HFFc6 (cell line): ENCODE measurements around the gene NECTIN1. TPM values are rescaled to one million over a fixed set of nuclear protein-coding genes. Genes with fewer than 3 reads are reported as not detected.

Experiments used
- DNase-seq: peaks from one replicate; pipeline ENCODE4 v3.0.0-alpha.2; 2018
- H3K27ac Mint-ChIP-seq: 2 replicates; pipeline ENCODE4 v1.8.0; 2020; ENCODE audit warnings: mild to moderate bottlenecking, mixed read lengths
- H3K27me3 Mint-ChIP-seq: 2 replicates; pipeline ENCODE4 v1.8.0; 2021; ENCODE audit warnings: mild to moderate bottlenecking, moderate library complexity, mixed read lengths; ENCODE audit not compliant: insufficient read depth
- H3K36me3 Mint-ChIP-seq: 2 replicates; pipeline ENCODE4 v1.8.0; 2021; ENCODE audit warnings: low read depth, mixed read lengths
- H3K4me1 Mint-ChIP-seq: 2 replicates; pipeline ENCODE4 v1.8.0; 2020; ENCODE audit warnings: low read depth, mixed read lengths
- H3K4me3 Mint-ChIP-seq: 2 replicates; pipeline ENCODE4 v1.8.0; 2020; ENCODE audit warnings: mild to moderate bottlenecking, moderate library complexity, mixed read lengths
- H3K9me3 Mint-ChIP-seq: 2 replicates; pipeline ENCODE4 v1.8.0; 2020; ENCODE audit warnings: mild to moderate bottlenecking, mixed read lengths
- CTCF ChIP-seq: fragments of 200-600 bp; sonication (generic); IDR thresholded peaks from 2 replicates; pipeline ENCODE4 v1.5.0; 2021; ENCODE audit warnings: antibody characterized with exemption, mild to moderate bottlenecking
- total RNA-seq, 6 experiments: library from RNA; stranded (reverse); fragmentation: NEBNext Ultra II Directional; extraction: Animal tissue kit (Norgen Biotek cat#: 25700); gene quantifications; 2 replicates in 1 of 6; 3 replicates in 5 of 6; pipeline ENCODE4 v1.2.3, GENCODE V29; 2021

The NECTIN1 gene
- total RNA-seq, 6 experiments from 2014 or later, result 4.1 to 7.9 (median 6.6) TPM

- Mint-ChIP-seq H3K27me3 (peaks cover 29% of the 10 kb centered on the region), H3K36me3 (no peaks in the 10 kb centered on the region), H3K27ac (no peak overlapping the region), H3K9me3 (no peaks in the 10 kb centered on the region), H3K4me3 (no peak overlapping the region), H3K4me1 (peaks cover 18% of the 10 kb centered on the region)
- no peak for DNase-seq
- TF ChIP-seq CTCF, result no peak
Measured at GRCh38 chr11:119589001-119589400, 140.0 kb downstream of the NECTIN1 start.
